Fibroblast of peridontal ligament (primary cell): ENCODE data around the gene SYNE1.
"Not testable (repeated sequence)": the region's sequence is repeated elsewhere in the genome, so short reads cannot be mapped to it uniquely, and the experiment has no call there.

Experiments
- DNase-seq: peaks from one replicate; pipeline ENCODE4 v3.0.0-alpha.2; 2010; ENCODE audit errors: extremely low read depth

SYNE1 gene

DNA sequence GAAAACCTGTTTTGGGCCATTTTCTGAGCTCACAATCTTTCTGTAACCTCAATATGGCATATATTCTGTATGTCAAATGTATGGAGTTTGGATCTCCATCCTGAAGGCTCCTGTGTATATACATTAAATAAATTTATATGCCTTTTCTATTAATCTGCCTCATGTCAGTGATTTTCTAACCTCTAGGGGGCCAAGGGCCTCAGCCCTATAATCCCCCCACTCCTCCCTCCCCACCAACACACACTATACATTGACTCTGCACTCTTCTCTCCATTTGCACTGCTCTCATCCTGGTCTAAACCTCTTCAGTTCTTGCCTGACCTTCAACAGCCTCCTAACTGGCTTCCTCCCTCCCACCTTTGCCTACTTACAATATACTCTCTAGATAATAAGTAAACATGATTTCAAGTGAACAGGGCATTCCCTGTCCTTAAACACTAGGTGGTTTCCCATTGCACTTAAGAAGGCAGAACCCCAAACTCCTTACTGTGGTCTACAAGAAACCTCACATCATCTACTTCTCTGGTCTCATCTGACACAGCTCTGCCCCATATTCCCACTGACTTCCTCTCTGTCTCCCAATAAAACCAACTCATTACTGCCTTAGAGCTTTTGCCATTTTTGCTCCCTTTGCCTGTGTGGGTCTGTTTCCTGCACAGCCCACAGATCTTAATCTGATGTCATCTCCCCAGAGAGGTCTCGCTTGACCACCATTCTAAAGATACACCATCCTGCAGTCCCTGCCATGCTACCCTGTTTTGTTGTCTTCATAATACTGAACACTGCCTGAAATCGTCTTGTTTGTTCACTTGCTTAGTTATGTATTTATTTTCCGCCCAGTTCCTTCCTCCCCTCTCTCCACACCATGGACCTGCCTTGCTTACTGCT lies 213.7 kb downstream of the SYNE1 start:
- DNase-seq = no peak

DNA sequence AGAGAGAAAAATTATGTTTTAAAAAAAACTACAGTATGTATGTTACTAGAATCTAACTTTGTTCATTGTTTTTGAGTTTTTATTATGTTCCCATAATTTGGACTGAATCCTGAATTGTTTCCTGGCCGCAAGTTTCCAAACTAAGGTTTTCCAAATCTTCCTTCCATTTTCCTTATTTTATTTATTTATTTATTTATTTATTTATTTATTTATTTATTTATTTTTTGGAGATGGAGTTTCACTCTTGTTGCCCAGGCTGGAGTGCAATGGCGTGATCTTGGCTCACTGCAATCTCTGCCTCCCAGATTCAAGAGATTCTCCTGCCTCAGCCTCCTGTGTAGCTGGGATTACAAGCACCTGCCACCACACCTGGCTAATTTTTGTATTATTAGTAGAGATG lies 215.7 kb downstream of the SYNE1 start:
- DNase-seq = not testable (repeated sequence)

DNA sequence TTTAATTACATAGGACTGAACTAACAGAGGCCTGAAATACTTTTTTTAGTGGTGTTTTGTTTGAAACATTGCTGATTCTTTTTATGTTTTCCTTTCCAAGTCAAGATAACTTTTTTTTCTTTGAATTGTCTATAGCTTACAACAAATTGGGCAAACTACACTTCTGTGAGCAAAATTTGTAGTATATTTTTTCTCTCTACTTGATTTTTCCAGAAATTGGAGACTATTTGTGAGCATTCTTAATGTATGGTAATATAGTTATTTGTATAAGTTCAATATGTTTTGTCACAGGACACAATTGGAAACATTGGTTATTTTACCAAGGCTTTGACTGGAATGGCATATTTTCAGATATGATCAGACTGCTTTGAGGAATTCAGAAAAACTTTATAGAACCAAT lies 216.5 kb downstream of the SYNE1 start:
- no peak for DNase-seq

DNA sequence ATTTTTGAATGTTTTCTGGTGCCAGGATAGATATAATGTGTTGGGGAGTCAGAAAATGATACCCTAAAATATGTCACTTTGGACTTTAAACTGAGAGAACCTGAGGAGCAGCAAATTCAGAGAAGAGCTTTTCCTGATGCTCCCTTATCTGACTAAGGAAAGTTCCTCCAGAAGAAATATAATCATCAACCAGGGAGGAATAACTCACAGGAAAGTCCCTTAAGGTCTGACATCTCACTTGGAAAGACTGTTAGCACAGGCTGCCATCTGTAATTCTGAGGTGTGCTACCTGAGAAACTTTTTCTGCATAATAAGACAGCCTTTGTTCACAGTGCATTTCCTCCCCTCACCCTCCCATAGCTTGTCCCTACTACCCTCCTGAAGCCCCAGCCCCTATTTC lies 218.6 kb downstream of the SYNE1 start:
- DNase-seq = no peak

DNA sequence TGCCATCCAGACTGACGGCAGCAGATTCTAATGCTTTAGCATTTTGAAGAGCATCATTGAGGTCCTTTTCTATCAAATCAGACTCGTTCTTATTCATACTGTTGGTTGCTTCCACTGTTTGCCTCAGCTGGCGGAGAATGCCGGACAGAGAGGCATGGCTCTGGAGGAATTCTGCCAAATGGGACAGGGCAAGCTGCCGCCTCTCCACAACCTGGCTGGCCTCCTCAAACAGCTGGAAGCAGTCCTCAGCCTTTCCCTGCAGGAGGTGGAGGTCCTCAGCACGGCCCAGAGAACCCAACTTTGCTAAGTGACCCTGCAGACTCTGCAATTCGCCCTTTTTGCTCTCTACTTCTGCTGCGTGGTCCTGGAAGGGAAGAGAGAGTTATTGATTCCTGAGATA lies 220.5 kb downstream of the SYNE1 start:
- DNase-seq = no peak

DNA sequence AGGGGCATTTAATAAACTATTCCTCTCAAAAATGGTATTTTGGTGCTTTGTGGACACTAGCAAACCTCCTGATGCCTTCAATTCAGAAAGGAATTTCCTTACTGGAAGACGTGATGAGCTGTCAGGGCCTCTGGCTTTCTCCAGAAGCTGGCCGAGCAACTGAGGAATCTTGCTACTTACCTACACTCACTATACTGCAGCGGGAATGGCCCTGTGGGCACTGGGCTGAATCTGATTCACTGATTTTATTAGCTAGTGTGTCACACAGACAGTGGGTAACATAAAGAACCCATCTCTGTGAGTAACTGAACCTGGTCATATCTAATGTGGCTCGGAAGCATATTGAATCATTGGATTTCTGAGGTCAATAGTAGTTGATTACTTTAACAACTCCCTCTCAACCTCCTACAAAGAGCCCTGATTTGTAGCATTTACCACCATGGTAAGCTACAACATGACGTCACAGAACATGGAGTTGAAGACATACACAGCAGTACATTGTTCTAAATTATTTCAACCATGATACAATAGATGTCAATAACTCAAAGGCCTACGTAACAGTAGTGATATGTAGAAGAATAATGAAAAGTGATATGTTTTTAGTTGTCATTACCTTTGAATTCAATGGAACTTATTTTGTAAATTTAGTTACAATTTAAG lies 232.1 kb downstream of the SYNE1 start:
- no peak for DNase-seq

DNA sequence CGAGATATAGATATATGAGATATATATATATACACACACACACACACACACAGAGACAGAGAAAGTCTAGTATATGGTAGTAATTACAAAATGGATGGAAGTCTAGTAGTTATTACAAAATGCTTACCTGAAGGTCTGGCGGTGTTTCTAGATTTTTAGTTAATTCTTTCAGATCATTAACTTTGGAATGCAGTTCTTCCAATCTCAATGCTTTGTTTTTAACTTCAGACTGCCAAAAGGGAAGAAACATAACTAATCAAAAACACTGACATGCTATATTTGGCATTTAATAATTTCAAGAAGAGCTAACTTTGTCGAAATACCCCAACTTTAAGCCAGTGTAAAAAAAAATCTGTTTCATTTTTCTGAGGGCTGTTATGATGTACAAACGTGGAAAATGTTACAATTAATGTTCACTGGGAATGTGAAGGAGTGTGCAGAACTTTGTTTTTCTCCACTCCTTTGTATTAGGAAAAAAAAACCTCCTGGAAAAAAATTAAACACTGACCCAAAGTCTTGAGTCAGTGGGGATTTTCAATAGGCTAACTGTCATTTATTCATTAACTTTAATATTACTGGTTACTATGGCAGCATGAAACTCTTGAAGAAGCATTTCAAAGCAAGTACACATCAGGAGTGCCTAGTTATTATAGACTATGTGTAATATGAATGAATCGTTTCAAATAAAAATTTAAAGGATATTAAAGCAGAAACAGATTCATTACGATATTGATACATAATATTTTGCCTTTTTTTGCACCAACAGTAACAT lies 232.9 kb downstream of the SYNE1 start:
- DNase-seq = no peak

DNA sequence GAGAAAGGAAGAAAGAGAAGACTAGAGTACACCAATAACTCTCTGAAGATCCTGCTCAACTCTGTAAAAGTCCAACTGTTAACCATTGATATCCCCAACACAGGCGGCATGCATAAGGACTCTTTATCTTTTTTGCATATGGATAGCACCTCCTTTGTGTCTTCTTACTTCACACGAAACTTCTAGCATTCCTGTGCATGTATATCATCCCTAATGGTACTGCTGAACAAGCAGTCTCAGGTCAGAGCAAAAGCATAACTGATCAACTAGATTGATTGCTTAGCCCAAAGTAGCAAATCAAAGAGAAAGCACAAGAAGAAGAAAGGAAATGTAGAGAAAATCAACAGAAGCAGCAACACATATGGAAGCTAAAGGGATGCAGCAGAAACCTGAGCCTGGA lies 234.4 kb downstream of the SYNE1 start:
- no peak for DNase-seq

DNA sequence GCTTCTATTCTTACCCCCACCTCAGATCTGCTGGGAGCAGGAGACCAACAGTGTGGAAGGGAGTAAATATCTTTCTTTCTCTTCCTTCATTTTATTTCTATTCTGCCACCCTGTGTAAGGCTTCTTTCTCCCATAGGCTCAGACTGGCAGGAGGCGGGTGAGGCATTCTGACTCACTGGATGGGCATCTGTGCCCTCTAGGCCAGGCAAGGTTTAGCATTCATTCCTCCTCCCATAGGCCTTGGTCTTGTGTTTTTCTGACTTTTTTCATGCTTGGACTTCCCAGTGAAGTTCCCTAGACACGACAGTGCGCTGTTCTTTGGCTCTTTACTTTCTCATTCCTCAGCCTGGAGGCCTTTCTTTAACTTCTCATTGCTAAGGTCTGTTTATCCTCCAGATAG lies 235.2 kb downstream of the SYNE1 start:
- peak; percentile 47 for DNase-seq

DNA sequence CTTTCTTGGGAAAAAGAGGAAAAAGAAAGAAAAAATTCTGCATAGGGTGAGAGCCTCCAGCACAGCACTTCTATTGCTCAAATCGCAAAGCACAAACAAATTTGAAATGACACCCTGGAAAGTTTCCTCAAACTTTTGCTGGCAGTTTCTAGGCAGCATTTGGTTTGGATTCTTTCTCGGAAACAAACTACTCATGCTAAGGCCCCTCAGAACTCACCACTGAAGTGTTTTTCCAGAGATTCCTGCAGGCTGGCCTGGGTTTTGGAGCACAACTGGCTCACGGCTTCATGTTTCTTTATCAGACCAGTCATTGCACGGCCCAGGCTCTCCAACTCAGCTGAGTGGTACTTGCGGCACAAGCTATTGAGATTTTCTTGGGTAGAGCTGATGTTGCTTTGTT lies 237.8 kb downstream of the SYNE1 start:
- peak; percentile 88 for DNase-seq

DNA sequence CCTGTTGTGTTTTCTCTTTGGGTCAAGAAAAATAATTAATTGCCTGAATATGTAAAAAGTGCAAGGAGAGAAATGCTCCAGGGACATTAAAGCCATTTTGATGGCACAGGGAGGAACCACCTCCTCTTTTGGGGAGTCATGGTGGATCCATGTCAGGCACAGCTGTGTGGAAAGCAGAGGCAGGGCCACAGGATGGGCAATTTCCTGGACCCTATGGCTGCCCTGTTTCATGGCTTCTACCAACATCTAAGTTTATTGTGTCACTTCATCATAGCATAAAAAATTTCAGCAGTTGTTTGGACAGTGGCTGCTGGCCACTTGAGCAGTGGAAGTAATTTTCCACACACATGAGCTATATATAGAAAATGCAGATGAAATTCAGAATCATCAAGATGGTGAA lies 238.2 kb downstream of the SYNE1 start:
- no peak for DNase-seq

DNA sequence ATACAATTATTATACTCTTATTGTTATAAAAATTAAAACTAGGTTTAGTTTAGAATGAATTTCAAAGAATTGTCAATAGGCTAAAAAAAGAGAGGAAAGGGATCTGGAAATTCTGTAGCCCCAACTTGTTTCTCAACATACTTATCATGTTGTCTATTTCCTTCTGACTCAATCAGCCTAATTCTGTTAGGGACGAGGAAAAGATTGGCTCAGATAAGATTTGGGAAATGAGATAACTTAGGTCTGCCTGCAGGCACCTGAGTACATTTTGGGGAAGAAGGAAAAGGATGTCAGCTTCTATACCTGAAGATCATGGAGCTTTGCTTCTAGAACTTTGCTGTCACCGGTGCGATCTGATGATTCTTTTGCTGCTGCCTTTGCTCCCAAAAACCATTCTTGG lies 238.8 kb downstream of the SYNE1 start:
- DNase-seq = no peak

DNA sequence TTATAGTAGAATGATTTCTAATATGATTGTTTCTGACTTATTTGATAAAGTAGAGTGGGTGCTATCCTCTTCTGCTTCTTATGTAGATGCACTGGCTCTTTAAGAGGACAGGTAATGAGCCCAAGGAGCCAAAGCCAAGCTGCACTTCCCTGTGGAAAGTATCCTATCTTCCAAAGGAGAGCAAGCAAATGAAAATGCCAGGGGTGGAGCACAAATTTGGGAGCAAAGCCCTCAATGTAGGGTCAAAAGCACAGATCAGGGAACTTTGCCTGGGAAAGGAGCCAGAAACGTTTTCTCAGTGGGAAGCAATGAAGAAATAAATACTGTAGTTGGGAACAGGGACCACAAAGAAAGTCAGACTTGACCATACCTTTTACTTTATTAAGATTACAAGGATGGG lies 242.9 kb downstream of the SYNE1 start:
- peak; percentile 18 for DNase-seq

DNA sequence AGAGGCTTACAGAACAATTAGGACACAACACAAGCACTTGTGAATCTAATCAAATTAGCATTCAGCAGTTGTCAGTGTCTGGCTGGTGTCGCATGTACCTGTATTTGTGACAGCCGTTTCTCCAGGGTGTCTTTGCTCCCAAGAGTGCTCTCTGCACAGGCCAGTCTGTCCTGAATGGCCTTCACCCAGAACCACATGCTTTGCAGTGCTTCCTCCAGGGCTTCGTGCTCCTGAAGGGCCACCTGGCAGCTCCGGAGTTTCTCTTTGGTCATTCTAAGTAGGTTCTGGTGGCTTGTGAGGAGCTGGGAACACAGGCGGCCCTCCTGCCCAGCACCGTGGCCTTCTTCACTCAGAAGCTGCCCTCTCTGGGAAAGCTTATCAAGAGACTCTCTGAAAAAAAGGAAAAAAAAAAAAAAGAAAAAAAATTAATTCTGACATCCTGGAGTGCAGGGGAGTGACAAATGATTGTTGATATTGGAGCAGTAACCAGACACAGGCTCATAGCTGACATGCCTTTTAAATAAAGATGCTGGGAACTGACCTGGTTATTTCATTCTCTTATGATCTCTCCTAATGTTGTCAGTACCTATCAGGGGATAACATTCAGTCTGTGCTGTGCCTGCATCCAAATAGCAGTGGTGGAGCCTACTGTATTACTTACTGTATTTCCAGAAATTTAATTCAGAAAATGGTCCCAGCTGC lies 245.8 kb downstream of the SYNE1 start:
- no peak for DNase-seq

DNA sequence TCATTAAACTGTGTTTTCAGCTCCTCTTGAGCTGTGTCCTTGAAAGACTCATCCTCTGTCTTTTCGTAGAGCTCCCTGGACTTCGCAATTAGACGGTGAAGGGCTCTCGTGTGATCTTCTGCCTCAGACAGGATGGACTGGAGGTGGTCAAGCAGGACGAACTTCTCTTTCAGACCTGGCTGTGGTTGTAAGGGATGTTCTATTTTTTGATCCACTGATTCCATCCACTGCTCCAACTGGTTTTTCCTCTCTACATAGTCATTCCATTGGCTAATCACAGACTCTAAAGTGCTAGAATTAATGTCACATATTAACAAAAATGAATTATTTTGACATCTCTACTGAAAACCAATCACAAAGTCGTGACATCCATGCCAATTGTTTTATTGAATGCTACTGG lies 250.1 kb downstream of the SYNE1 start:
- no peak for DNase-seq

DNA sequence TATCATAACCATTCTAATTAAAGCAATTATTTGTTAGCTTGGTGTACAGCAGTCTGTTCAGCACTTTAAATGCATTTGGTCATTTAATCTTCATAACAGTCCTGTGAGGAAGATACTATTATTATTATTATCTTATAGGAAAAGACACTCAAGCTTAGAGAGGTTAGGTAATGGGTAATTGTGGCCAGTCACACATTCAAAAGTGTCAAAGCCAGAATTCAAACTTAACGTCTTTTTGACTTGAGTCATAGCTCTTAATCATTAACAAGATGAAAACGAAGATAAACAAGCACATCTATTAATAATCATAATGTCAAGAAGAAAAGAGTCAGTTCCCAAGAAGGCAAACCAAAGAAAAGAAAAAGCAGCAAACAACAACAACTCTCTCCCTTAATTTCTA lies 251.0 kb downstream of the SYNE1 start:
- DNase-seq = no peak

DNA sequence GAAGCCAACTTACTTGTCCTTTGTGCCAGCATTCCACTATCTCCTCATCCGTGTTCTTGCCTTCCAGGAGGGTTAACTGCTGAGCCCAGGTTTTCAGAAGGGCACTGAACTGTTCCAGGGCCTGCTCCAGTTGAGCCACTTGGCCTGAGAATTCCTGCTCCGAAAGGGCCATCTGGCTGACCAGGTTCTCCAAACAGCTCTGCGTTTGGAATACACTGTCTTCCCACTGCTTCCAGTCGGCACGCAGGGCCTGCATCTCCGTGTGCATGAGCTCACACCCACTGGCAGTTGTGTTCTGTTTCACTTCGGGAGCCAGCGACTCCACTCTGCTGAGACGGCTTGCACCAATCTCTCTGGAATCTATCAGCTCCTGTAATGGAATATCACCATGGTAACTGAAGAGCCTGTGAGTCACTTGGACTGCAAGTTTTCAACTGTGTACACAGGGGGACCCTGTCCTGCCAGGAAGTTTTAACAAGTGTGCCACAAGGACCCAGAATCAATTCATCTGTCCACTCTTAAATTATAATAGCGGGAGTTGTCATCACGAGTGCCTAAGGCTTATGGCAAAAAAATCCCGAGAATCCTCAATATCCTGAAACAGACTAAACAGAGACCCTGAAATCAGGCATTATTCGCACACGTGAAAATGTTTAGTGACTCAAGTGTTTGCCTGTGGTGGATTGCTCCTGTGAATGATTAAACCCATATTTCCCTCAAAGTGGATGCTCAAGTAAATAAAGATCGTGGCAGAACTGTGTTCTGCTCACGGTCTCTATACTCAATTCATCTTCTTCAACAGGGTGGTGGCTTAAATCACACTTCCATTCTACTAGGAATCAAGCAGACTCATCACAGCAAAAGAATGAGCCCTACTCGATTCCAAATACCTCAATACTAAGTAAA lies 255.9 kb downstream of the SYNE1 start:
- peak; percentile 99 for DNase-seq

DNA sequence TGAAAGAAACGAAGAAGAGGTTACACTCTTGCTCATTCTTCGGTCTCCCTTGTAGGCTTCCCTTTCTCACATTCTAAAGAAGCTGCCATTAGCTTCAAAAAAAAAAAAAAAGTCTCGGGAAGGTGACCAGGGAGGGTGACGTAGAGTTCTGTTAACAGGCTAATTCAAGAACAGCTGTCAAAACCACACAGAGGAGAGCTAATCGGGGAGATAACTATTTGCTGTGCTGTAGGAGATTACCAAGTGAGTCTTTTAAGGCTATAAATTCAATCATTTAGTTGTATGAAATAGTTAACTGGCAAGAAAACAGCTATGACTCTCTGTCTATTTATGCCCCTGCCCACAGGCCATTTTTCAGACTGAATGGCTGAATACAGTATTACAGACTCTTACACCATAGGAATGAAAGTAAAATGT lies 256.8 kb downstream of the SYNE1 start:
- DNase-seq = peak; percentile 89

DNA sequence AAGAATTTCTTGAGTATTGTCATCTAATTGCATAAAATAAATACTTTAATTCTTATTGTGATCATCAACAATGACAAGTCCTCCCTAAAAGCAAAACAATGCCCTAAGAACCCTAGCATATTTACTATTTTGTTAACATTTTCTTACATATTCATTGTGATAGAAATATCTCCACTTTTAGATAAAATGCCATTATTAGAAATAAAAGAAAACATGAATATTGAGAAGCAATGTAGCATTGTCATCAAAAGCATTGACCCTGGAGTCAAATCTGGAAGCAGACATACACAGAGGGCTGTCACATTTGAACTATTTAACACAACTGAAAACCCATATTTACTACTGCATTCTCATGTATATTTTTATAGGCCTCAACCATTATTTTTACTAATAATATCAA lies 257.7 kb downstream of the SYNE1 start:
- peak; percentile 16 for DNase-seq

DNA sequence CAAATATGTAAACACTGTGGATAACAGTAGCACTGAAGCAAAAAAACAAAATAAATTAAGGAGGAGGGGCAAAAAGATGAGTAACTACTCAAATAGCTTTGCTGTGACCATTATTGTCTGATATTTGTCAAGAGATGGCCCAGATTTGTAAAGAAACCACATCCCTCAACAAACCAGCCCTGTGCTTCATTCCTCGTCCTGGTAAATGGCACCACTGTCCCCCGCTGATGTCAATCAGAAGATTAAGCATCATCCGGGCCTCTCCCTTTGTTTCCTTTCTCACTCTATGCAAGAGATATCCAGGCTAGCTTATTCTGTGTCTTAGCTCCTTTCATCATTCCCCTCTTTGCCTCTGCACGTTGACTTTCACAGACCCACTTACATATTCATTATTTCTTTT lies 259.0 kb downstream of the SYNE1 start:
- DNase-seq = peak; percentile 50

DNA sequence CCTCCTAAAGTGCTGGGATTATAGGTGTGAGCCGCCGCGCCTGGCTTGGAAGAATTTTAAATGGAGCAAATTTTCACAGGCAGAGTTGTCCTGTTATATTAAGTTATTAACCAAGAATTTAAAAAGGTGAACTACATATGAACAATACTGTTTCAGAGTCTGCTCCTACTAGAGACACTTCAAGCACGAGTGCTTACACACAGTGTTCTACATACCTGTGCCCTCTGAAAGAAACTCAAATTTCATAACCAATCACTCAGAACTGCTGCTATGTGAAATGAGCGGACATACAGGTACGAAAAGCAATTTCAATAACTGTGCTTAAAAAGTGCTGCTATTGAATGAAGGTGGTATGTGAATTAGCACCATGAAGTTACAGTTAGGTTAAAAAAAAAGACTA lies 262.0 kb downstream of the SYNE1 start:
- DNase-seq = no peak
